Measurements from ENCODE around the gene TC2N.
"Not testable (repeated sequence)": the region's sequence is repeated elsewhere in the genome, so short reads cannot be mapped to it uniquely, and the experiment has no call there.

Gene TC2N

DNA sequence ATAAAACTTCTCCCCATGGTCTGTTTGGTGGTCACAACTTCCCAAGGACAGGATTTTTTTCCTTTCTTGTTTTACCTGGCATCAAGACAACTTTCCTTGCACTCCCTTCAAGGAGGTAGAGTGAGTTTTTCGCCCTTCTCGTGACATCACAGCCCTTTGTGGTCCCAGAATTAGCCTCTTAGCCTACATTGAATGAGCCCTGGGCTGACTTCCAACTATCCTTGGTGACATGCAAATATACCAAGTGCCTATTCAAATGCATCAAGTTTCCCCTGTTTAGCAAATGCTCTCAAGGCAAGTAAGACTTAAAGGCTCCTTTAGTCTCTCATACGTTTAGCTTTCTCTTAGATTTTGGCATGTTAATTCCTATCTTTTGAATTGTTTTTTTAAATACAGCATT lies 36.6 kb downstream of the TC2N start:
- DNase-seq, result no peak

- no peak for DNase-seq
These were observed 37.8 kb downstream of the TC2N start for GRCh38 chr14:91829511-91829910.

DNA sequence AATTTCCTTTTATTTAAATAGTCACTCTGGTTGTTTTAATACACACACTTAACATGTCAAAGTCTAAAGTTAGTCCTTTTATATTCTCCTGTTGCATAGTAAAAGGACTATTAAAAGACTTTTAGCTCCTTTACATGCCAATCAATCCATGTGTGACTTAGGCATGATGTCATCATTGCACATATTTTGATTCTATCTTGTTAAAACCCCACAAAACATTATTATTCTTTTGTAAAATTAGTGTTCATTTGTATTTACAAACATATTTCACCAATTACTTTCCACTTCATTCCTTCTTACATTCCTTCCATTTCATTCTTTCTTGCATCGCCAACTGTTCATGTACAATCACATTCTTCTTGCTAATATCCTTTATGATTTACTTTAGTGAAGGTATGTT lies 39.6 kb downstream of the TC2N start:
- DNase-seq, result no peak

- no peak for DNase-seq
These were observed 49.6 kb downstream of the TC2N start for GRCh38 chr14:91817566-91818325.

DNA sequence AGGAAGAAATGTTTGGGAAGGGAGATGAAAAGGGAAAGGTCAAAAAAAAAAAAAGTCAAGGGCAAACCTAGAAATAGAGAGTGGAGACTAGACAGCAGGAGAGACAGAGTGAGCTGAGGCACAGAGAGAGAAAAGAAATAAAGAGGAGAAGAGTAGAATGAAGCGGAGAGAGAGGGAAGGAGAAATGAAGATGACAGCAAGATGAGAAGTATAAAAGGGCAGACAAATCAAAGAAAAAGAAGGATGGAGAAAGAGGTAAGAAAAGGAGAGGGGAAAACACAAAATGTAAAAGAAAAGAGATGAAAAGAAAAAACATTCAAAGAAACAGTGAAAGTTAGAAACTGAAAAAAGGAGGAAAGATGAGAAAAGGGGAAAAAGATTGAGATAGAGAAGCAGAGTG lies 53.0 kb downstream of the TC2N start:
- DNase-seq, result no peak

- no peak for DNase-seq
These were observed 56.6 kb downstream of the TC2N start for GRCh38 chr14:91810699-91811098.

DNA sequence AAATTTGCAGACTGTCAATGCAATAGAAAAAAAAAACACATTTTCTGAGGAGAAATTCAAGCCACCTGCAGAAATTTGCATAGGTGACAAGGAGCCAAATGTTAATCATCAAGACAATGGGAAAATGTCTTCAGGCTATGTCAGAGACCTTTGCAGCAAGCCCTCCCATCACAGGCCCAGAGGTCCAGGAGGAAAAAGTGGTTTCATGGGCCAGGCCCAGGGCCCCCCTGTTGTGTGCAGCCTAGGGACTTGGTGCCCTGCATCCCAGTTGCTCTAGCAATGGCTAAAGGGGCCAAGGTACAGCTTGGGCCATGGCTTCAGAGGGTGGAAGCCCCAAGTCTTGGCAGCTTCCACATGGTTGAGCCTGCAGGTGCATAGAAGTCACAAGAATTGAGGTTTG lies 60.6 kb downstream of the TC2N start:
- DNase-seq, result no peak

- DNase-seq, result not testable (repeated sequence)
These were observed 61.2 kb downstream of the TC2N start for GRCh38 chr14:91806094-91806493.

DNA sequence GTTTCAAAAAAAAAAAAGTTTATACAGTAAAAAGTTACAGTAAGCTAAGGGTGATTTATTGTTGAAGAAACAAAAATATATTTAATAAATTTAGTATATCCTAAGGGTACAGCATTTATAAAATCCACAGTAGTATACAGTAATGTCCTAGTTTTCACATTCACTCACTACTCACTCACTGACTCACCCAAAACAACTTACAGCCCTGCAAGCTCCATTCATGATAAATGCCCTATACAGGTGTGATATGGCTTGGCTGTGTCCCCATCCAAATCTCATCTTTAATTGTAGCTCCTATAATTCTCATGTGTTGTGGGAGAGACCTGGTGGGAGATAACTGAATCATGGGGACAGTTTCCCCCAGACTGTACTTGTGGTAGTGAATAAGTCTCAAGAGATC lies 61.7 kb downstream of the TC2N start:
- no peak for DNase-seq

DNA sequence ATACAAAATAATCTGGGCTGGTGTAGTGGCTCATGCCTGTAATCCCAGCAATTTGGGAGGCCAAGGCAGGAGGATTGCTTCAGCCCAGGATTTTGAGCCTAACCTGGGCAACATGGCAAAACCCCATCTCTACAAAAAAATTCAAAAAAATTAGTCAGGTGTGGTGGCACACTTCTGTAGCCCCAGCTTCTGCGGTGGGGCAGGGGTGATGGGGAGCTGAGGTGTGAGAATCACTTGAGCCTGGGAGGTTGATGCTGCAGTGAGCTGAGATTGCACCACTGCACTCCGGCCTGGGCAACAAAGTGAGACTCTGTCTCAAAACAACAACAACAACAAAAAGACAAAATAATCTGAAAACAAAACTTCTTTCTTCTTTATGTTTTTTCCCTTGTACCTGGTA lies 66.0 kb downstream of the TC2N start:
- DNase-seq, result no peak

DNA sequence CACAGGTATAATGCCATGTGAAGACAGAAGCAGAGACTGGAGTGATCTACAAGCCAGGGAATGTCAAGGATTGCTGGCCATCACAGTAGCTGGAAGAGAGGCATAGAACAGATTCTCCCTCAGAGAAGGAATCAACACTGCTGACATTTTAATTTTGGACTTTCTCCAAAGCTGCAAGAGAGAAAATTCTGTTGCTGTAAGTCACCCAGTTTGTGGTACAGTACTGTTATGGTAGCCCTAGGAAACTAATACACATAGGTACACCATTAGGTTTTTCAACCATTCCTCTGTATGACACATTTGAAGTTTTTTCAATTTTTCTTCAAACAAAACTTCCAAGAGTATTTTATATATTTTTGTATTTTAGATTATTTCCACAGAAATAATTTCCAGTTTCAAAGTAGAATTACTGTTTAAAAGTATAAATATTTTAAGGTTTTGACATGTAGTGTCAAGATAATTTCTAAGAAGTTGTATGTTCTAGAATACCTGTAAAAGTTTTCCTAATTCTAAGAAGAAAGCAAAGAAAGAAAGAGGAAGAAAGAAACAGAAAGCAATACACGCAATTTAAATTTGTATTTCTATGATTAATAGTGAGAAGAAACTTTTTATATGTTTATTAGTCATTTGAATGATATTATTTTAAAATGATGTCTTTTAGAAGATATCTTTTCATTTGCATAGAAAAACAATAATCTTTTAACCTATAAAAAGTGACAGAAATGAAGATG lies 70.6 kb downstream of the TC2N start:
- DNase-seq, result no peak

DNA sequence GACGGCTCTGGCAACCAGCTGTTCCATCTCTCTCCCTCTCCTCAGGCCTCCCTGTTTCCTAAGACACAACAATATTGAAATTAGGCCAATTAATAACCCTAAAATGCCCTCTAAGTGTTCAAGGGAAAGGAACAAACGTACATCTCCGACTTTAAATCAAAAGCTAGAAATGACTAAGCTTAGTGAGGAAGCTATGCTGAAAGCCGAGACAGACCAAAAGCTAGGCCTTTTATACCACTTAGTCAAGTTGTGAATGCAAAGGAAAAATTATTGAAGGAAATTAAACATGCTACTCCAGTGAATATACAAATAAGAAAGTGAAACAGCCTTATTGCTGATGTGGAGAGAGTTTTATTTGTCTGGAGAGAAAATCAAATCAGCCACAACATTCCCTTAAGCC lies 73.6 kb downstream of the TC2N start:
- DNase-seq, result no peak

DNA sequence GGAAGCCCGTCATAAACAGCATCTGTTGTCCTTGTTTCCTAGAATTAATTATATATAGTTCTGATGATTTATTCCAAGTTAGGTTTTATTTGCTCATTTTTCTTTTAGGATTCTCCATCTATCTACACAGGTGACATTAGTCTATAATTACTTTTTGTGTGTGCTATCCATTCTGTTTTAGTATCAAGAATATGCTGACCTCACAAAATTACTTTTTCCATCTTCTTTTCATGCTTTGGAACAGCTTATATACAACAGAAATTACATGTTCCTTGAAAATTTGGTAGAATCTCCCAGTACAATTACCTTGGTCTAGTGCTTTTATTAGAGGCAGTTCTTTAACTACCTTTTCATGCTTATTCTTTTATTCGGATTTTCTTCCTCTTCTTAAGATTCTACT lies 81.1 kb downstream of the TC2N start:
- no peak for DNase-seq

- DNase-seq, result no peak
These were observed 86.9 kb downstream of the TC2N start for GRCh38 chr14:91780452-91780851.

GRCh38 chr14:91778217-91778616 lies 89.1 kb downstream of the TC2N start:
- DNase-seq, result no peak

GRCh38 chr14:91774140-91775096 lies 92.9 kb downstream of the TC2N start:
- no peak for DNase-seq

GRCh38 chr14:91770185-91770584 lies 97.2 kb downstream of the TC2N start:
- no peak for DNase-seq

- no peak for DNase-seq
These were observed 111.6 kb downstream of the TC2N start for GRCh38 chr14:91755570-91756295.

DNA sequence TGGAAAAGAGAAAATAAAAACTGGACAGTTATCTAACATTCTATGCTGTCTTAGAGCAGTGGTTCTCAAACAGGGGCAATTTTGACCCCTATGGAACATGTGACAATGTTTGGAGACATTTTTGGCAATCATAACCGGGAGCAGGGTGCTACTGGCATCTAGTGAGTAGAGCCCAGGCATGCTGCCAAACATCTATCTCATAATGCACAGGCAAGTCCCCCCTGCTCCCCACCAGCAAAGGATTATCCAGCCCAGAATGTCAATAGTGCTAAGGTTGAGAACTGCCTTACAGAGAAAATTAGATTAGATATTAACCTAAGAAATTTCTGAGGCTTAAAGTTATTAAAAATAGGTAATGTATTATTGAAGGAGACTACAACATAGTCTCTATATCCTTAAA lies 112.5 kb downstream of the TC2N start:
- DNase-seq, result no peak

DNA sequence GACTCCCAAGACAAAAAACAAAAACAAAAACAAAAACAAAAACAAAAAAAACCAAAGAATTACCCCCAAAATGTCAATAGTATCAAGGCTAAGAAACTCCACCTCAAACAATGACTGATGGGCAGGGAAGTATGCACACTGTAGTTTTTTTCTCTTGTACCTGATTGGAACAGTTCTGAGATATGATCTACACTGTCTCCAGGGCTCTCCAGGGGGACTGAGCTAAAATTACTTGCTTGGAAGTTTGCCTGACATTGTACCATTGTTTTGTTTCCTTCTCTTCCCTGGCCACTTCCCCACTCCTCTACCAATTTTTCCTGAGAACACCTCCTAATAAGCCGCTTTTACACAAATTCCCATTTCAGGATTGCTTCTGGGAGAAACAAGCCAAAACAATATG lies 113.2 kb downstream of the TC2N start:
- DNase-seq, result no peak

- no peak for DNase-seq
These were observed 113.7 kb downstream of the TC2N start for GRCh38 chr14:91753501-91754128.

DNA sequence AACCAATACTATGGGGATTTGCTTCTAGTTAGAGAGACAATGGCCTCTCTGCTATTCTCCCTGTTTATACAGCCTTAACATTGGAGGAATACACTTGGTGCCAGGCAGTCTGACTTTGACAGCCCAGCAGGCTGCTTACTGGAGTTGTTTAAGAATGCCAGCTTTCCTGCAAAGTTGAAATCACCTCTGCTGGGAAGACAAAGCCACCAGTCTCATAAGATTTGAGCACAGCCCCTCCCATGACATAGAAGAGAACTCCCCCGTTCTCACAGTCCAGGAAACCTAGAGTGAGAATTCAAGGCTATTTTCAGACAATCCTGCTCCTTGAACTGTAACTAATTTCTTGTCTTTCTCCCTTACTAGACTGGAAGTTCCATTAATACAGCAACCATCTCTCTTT lies 114.4 kb downstream of the TC2N start:
- DNase-seq, result no peak
